ENCODE results near the gene CCDC66.

Gene CCDC66

GRCh38 chr3:56624725-56625124 is 67.8 kb downstream of the CCDC66 start:
- DNase-seq = no peak

GRCh38 chr3:56629047-56629446 is 72.1 kb downstream of the CCDC66 start:
- DNase-seq = no peak

GRCh38 chr3:56629451-56629850 is 72.5 kb downstream of the CCDC66 start:
- DNase-seq = no peak

GRCh38 chr3:56630966-56631365 is 74.0 kb downstream of the CCDC66 start:
- no peak for DNase-seq

GRCh38 chr3:56633181-56633580 is 76.2 kb downstream of the CCDC66 start:
- DNase-seq = no peak

GRCh38 chr3:56633602-56634535 is 76.9 kb downstream of the CCDC66 start:
- no peak for DNase-seq

GRCh38 chr3:56645407-56645806 is 88.4 kb downstream of the CCDC66 start:
- DNase-seq = no peak

GRCh38 chr3:56654460-56654859 is 97.5 kb downstream of the CCDC66 start:
- no peak for DNase-seq

GRCh38 chr3:56655709-56656108 is 98.7 kb downstream of the CCDC66 start:
- no peak for DNase-seq

- no peak for DNase-seq
These were observed 107.8 kb downstream of the CCDC66 start for GRCh38 chr3:56664823-56665222.

- DNase-seq = no peak
These were observed 111.1 kb downstream of the CCDC66 start for GRCh38 chr3:56667973-56668579.
